Measurements from ENCODE around the gene ZSCAN18.

DNA sequence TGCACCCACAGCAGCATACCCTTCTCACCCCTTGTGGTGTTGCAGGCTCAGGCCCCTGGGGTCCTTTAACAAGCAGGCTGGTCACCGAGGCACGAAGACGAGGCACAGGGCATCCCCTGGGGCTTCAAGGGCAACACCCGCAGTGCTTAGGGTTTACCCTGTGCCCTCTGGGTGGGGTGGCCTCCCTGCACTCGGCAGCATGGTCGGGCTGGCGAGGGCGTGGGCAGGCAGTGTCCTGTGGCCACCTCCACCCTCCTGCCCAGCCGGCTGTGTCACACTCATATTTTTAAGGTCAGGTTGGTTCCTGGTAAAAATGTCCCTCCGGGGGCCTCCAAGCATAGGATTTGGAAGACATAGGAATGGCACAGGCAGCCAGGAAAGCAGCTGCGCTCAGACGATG lies 50.4 kb downstream of the ZSCAN18 start:
- TF ChIP-seq CREB1 (IDR thresholded peaks at IDR 0.05) (no peak), CREB1 (CRISPR knock-in tag; IDR thresholded peaks at IDR 0.05) (no peak), JUNB (CRISPR knock-in tag; IDR thresholded peaks at IDR 0.05; ENCODE audit: borderline replicate concordance) (no peak), ZNF720 (CRISPR knock-in tag; IDR thresholded peaks at IDR 0.05) (no peak), ZNF274 (CRISPR knock-in tag; IDR thresholded peaks at IDR 0.05) (no peak), ZFX (CRISPR knock-in tag; IDR thresholded peaks at IDR 0.05; ENCODE audit: low read depth) (no peak), POLR2A (IDR thresholded peaks at IDR 0.05; ENCODE audit: insufficient read depth in 1 of 2, low read depth in 2 of 2, low read length in 2 of 2) (no peak), NFYB (CRISPR knock-in tag; IDR thresholded peaks at IDR 0.05) (no peak), SMARCC2 (IDR thresholded peaks at IDR 0.05) (no peak), TCF7 (IDR thresholded peaks at IDR 0.05; ENCODE audit: low read depth) (no peak), ETV6 (CRISPR knock-in tag; conservative IDR thresholded peaks at IDR 0.05) (no peak), CHD2 (IDR thresholded peaks at IDR 0.05; ENCODE audit: low read depth, low read length) (no peak)
- TF ChIP-seq, protein P1, sequence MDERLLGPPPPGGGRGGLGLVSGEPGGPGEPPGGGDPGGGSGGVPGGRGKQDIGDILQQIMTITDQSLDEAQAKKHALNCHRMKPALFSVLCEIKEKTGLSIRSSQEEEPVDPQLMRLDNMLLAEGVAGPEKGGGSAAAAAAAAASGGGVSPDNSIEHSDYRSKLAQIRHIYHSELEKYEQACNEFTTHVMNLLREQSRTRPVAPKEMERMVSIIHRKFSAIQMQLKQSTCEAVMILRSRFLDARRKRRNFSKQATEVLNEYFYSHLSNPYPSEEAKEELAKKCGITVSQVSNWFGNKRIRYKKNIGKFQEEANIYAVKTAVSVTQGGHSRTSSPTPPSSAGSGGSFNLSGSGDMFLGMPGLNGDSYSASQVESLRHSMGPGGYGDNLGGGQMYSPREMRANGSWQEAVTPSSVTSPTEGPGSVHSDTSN (CRISPR knock-in tag; IDR thresholded peaks at IDR 0.05): no peak
- TF ChIP-seq, protein P2, sequence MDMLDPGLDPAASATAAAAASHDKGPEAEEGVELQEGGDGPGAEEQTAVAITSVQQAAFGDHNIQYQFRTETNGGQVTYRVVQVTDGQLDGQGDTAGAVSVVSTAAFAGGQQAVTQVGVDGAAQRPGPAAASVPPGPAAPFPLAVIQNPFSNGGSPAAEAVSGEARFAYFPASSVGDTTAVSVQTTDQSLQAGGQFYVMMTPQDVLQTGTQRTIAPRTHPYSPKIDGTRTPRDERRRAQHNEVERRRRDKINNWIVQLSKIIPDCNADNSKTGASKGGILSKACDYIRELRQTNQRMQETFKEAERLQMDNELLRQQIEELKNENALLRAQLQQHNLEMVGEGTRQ (IDR thresholded peaks at IDR 0.05; ENCODE audit: low read depth, low read length): no peak
- TF ChIP-seq, protein P2 (CRISPR knock-in tag; IDR thresholded peaks at IDR 0.05; ENCODE audit: borderline replicate concordance): no peak
- TF ChIP-seq, protein P3, sequence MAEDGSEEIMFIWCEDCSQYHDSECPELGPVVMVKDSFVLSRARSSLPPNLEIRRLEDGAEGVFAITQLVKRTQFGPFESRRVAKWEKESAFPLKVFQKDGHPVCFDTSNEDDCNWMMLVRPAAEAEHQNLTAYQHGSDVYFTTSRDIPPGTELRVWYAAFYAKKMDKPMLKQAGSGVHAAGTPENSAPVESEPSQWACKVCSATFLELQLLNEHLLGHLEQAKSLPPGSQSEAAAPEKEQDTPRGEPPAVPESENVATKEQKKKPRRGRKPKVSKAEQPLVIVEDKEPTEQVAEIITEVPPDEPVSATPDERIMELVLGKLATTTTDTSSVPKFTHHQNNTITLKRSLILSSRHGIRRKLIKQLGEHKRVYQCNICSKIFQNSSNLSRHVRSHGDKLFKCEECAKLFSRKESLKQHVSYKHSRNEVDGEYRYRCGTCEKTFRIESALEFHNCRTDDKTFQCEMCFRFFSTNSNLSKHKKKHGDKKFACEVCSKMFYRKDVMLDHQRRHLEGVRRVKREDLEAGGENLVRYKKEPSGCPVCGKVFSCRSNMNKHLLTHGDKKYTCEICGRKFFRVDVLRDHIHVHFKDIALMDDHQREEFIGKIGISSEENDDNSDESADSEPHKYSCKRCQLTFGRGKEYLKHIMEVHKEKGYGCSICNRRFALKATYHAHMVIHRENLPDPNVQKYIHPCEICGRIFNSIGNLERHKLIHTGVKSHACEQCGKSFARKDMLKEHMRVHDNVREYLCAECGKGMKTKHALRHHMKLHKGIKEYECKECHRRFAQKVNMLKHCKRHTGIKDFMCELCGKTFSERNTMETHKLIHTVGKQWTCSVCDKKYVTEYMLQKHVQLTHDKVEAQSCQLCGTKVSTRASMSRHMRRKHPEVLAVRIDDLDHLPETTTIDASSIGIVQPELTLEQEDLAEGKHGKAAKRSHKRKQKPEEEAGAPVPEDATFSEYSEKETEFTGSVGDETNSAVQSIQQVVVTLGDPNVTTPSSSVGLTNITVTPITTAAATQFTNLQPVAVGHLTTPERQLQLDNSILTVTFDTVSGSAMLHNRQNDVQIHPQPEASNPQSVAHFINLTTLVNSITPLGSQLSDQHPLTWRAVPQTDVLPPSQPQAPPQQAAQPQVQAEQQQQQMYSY (CRISPR knock-in tag; IDR thresholded peaks at IDR 0.05): no peak
